IPS DF 6.9 (cell line): ENCODE data around the gene ESPN.

Experiments
- DNase-seq: peaks from one replicate; pipeline ENCODE4 v3.0.0-alpha.2; 2013; ENCODE audit warnings: low read depth, low spot score
- H3K27ac ChIP-seq: one replicate; pipeline ENCODE4 v1.5.1; 2013; ENCODE audit warnings: low read length, control low read depth
- H3K27me3 ChIP-seq: 2 replicates; pipeline ENCODE4 v1.6.1; 2013; ENCODE audit warnings: mild to moderate bottlenecking, low read length; ENCODE audit not compliant: control insufficient read depth, insufficient read depth
- H3K36me3 ChIP-seq: 2 replicates; pipeline ENCODE4 v1.6.1; 2013; ENCODE audit warnings: low read length; ENCODE audit not compliant: control insufficient read depth, insufficient read depth
- H3K4me1 ChIP-seq: 2 replicates; pipeline ENCODE4 v1.6.1; 2013; ENCODE audit warnings: low read length; ENCODE audit not compliant: control insufficient read depth, insufficient read depth
- H3K4me3 ChIP-seq: 2 replicates; pipeline ENCODE4 v1.5.1; 2013; ENCODE audit warnings: mild to moderate bottlenecking, low read length
- H3K9me3 ChIP-seq: 2 replicates; pipeline ENCODE4 v1.6.1; 2013; ENCODE audit warnings: low read length, inconsistent platforms; ENCODE audit not compliant: control insufficient read depth, insufficient read depth
- WGBS: extraction: QIAGEN DNeasy Blood & Tissue Kit; methylation state at CpG from one replicate; pipeline ENCODE4 v1.1.7; 2013; ENCODE audit warnings: mixed read lengths, missing lambda C conversion rate; ENCODE audit not compliant: insufficient read length, insufficient coverage; 5-methylcytosine and 5-hydroxymethylcytosine counted together

The ESPN gene

GRCh38 chr1:6506210-6507036, 81.8 kb downstream of the ESPN start:
- Histone ChIP-seq H3K9me3 (no peaks in the 10 kb centered on the region), H3K27ac (no peak overlapping the region), H3K36me3 (no peaks in the 10 kb centered on the region; the same call in 1 of the 2 replicates), H3K27me3 (no peaks in the 10 kb centered on the region), H3K4me3 (no peak overlapping the region), H3K4me1 (peaks cover 4% of the 10 kb centered on the region; the same call in 1 of the 2 replicates)
- no CpG with 5 or more reads among the region's 31 CpGs for WGBS
- no peak for DNase-seq

GRCh38 chr1:6507037-6507428, 82.5 kb downstream of the ESPN start:
- H3K27ac ChIP-seq, result no peak overlapping the region
- no peaks in the 10 kb centered on the region for H3K27me3 ChIP-seq
- peaks cover 4% of the 10 kb centered on the region; the same call in 1 of the 2 replicates for H3K4me1 ChIP-seq
- H3K36me3 ChIP-seq, result no peaks in the 10 kb centered on the region; the same call in 1 of the 2 replicates
- H3K4me3 ChIP-seq, result no peak overlapping the region
- no CpG with 5 or more reads among the region's 7 CpGs for WGBS
- H3K9me3 ChIP-seq, result no peaks in the 10 kb centered on the region
- DNase-seq, result no peak

- Histone ChIP-seq H3K4me1 (peaks cover 4% of the 10 kb centered on the region; the same call in 1 of the 2 replicates), H3K4me3 (no peak overlapping the region), H3K9me3 (no peaks in the 10 kb centered on the region), H3K27ac (no peak overlapping the region), H3K36me3 (no peaks in the 10 kb centered on the region; the same call in 1 of the 2 replicates), H3K27me3 (no peaks in the 10 kb centered on the region)
- WGBS, result no CpG with 5 or more reads among the region's 12 CpGs
- no peak for DNase-seq
Observed at GRCh38 chr1:6507461-6507911, 82.9 kb downstream of the ESPN start.

- no CpG with 5 or more reads among the region's 18 CpGs for WGBS
- Histone ChIP-seq H3K27me3 (no peaks in the 10 kb centered on the region), H3K9me3 (no peaks in the 10 kb centered on the region)
Observed at GRCh38 chr1:6508154-6508815, 83.7 kb downstream of the ESPN start.

GRCh38 chr1:6508816-6509189, 84.2 kb downstream of the ESPN start:
- DNase-seq, result no peak
- Histone ChIP-seq H3K4me3 (no peak overlapping the region), H3K27ac (no peak overlapping the region), H3K9me3 (no peaks in the 10 kb centered on the region), H3K36me3 (no peaks in the 10 kb centered on the region; the same call in 1 of the 2 replicates), H3K4me1 (peaks cover 4% of the 10 kb centered on the region; the same call in 1 of the 2 replicates), H3K27me3 (no peaks in the 10 kb centered on the region)
- no CpG with 5 or more reads among the region's 11 CpGs for WGBS

More at GRCh38 chr1:6508154-6508815, 83.7 kb downstream of the ESPN start:
- Histone ChIP-seq H3K36me3 (no peaks in the 10 kb centered on the region; the same call in 1 of the 2 replicates), H3K27ac (no peak overlapping the region), H3K4me1 (peaks cover 4% of the 10 kb centered on the region; the same call in 1 of the 2 replicates), H3K4me3 (no peak overlapping the region)
- DNase-seq, result no peak

- no peak overlapping the region for H3K27ac ChIP-seq
- no CpG with 5 or more reads among the region's 20 CpGs for WGBS
- DNase-seq, result no peak
- H3K4me1 ChIP-seq, result peaks cover 2% of the 10 kb centered on the region; the same call in 1 of the 2 replicates
- no peaks in the 10 kb centered on the region for H3K9me3 ChIP-seq
- H3K4me3 ChIP-seq, result no peak overlapping the region
- no peaks in the 10 kb centered on the region for H3K27me3 ChIP-seq
- no peaks in the 10 kb centered on the region; the same call in 1 of the 2 replicates for H3K36me3 ChIP-seq
Observed at GRCh38 chr1:6509220-6509918, 84.8 kb downstream of the ESPN start.

GRCh38 chr1:6509919-6510291, 85.3 kb downstream of the ESPN start:
- no peaks in the 10 kb centered on the region for H3K27me3 ChIP-seq
- H3K36me3 ChIP-seq, result no peaks in the 10 kb centered on the region; the same call in 1 of the 2 replicates
- H3K9me3 ChIP-seq, result no peaks in the 10 kb centered on the region
- no peak overlapping the region for H3K27ac ChIP-seq
- peaks cover 2% of the 10 kb centered on the region; the same call in 1 of the 2 replicates for H3K4me1 ChIP-seq
- H3K4me3 ChIP-seq, result no peak overlapping the region
- no peak for DNase-seq
- no CpG with 5 or more reads among the region's 10 CpGs for WGBS

- Histone ChIP-seq H3K4me1 (peaks cover 2% of the 10 kb centered on the region; the same call in 1 of the 2 replicates), H3K36me3 (no peaks in the 10 kb centered on the region; the same call in 1 of the 2 replicates), H3K27ac (no peak overlapping the region), H3K4me3 (no peak overlapping the region), H3K9me3 (no peaks in the 10 kb centered on the region), H3K27me3 (no peaks in the 10 kb centered on the region)
- DNase-seq, result no peak
- no CpG with 5 or more reads among the region's 6 CpGs for WGBS
Observed at GRCh38 chr1:6510493-6510892, 85.9 kb downstream of the ESPN start.
